K562 (cell line): ENCODE measurements around the gene UBE2E2. TPM values are rescaled to one million over a fixed set of nuclear protein-coding genes. Genes with fewer than 3 reads are reported as not detected.

ENCODE experiments used
- ATAC-seq: fragments of 200-7000 bp; cut with Tn5 transposase; 3 replicates; pipeline ENCODE4 v1.9.1; 2020; ENCODE audit warnings: moderate library complexity
- BruUV-seq: library from RNA; stranded (reverse); fragments of 400-500 nt; replicated peaks from 2 replicates; lab custom pipeline; 2021; lab: Mats Ljungman, UMichigan
- CTCF ChIA-PET: fragments of 300-600 bp; formaldehyde crosslinking; extraction: SDS; loops from one replicate; lab custom pipeline; 2021; ENCODE audit warnings: low intra/inter-chr PET ratio; lab: Yijun Ruan, JAX
- POLR2A ChIA-PET: fragments of 300-600, 350-650 bp; sonication (Branson Sonifier 250); formaldehyde crosslinking; extraction: SDS; loops from one replicate; lab custom pipeline; 2021; ENCODE audit warnings: antibody characterized with exemption, inconsistent platforms; lab: Yijun Ruan, JAX
- DNase-seq, 4 experiments: peaks; one replicate each; pipeline versions ENCODE4 v3.0.0 to v3.0.0-alpha.2; 2011 to 2018; ENCODE audit warnings: low spot score in 3 of 4, mixed read lengths in 3 of 4; ENCODE audit errors: extremely low read depth in 1 of 4
- FAIRE-seq: peaks from 2 replicates; lab custom pipeline; 2011; peaks lifted over from hg19 to GRCh38; lab: Jason Lieb, UNC
- H2AFZ ChIP-seq: 2 replicates; pipeline ENCODE4 v1.6.0; 2011; ENCODE audit warnings: low read depth, low read length, control low read depth, inconsistent platforms
- H3K27ac ChIP-seq: fragments of 200-600 bp; 3 replicates; pipeline ENCODE4 v1.8.0; 2011; ENCODE audit warnings: low read depth, mild to moderate bottlenecking, control low read depth, inconsistent platforms, low read length, moderate library complexity, mixed read lengths; ENCODE audit errors: extremely low read depth
- H3K27me3 ChIP-seq, 2 experiments: fragments of 300-600 bp in 1 of 2; 2 replicates in 1 of 2; 3 replicates in 1 of 2; pipeline versions ENCODE4 v1.6.0 to v1.8.0; 2011; ENCODE audit warnings: inconsistent platforms in 2 of 2, low read length in 2 of 2, mild to moderate bottlenecking in 1 of 2, mixed read lengths in 1 of 2, moderate library complexity in 1 of 2; ENCODE audit not compliant: control insufficient read depth in 2 of 2, insufficient read depth in 2 of 2
- H3K36me3 ChIP-seq: fragments of 300-600 bp; 3 replicates; pipeline ENCODE4 v1.8.0; 2011; ENCODE audit warnings: mild to moderate bottlenecking, low read length, inconsistent platforms; ENCODE audit not compliant: control insufficient read depth, insufficient read depth
- H3K4me1 ChIP-seq, 2 experiments: fragments of 200-600 bp in 1 of 2; replicated peaks in 1 of 2; 2 replicates in 1 of 2; 3 replicates in 1 of 2; pipeline versions ENCODE4 v1.5.1 to v1.8.0; 2011; ENCODE audit warnings: inconsistent platforms in 2 of 2, low read length in 2 of 2, mild to moderate bottlenecking in 1 of 2, mixed read lengths in 1 of 2, moderate library complexity in 1 of 2; ENCODE audit not compliant: control insufficient read depth in 2 of 2, insufficient read depth in 2 of 2
- H3K4me2 ChIP-seq: 2 replicates; pipeline ENCODE4 v1.6.1; 2011; ENCODE audit warnings: low read length, control low read depth, inconsistent platforms, mixed read lengths; ENCODE audit not compliant: insufficient read depth
- H3K4me3 ChIP-seq: fragments of 200-600 bp; sonication (generic), shearing (Covaris generic); 2 replicates; pipeline ENCODE4 v1.5.1; 2016; ENCODE audit warnings: control low read depth, inconsistent platforms
- H3K79me2 ChIP-seq: fragments of 200-600 bp; 3 replicates; pipeline ENCODE4 v1.8.0; 2011; ENCODE audit warnings: low read length, inconsistent platforms; ENCODE audit not compliant: control insufficient read depth, insufficient read depth
- H3K9ac ChIP-seq, 2 experiments: 2 replicates each; pipeline versions ENCODE4 v1.6.0 to v1.6.1; 2011; ENCODE audit warnings: low read depth in 2 of 2, low read length in 2 of 2, control low read depth in 1 of 2, inconsistent platforms in 1 of 2, mild to moderate bottlenecking in 1 of 2, mixed read lengths in 1 of 2; ENCODE audit not compliant: insufficient read depth in 1 of 2
- H3K9me1 ChIP-seq: one replicate; pipeline ENCODE4 v1.6.0; 2011; ENCODE audit warnings: inconsistent platforms, mild to moderate bottlenecking, low read length, moderate library complexity; ENCODE audit not compliant: control insufficient read depth, insufficient read depth
- H3K9me3 ChIP-seq: replicated peaks from 2 replicates; pipeline ENCODE4 v1.5.1; 2011; ENCODE audit warnings: low read depth, low read length, inconsistent platforms; ENCODE audit not compliant: control insufficient read depth, insufficient read depth
- H4K20me1 ChIP-seq: replicated peaks from 2 replicates; pipeline ENCODE4 v1.6.1; 2011; ENCODE audit warnings: low read length, inconsistent platforms, mixed read lengths; ENCODE audit not compliant: control insufficient read depth, insufficient read depth
- EGR1 ChIP-seq: fragments of 450-650 bp; conservative IDR thresholded peaks from 2 replicates; pipeline ENCODE4 v1.6.1; 2017; ENCODE audit warnings: mild to moderate bottlenecking
- HIVEP1 ChIP-seq: fragments of 250-450 bp; sonication (Bioruptor Pico); IDR thresholded peaks from 2 replicates; pipeline ENCODE4 v1.4.0; 2020; ENCODE audit warnings: mild to moderate bottlenecking
- KDM4B ChIP-seq, 2 experiments: fragments of 450-650 bp in 1 of 2; sonication (generic) in 1 of 2; IDR thresholded peaks; 2 replicates each; pipeline ENCODE4 v1.6.1; 2016 to 2017; ENCODE audit warnings: borderline replicate concordance in 2 of 2, antibody characterized with exemption in 1 of 2, low read depth in 1 of 2, mild to moderate bottlenecking in 1 of 2
- KLF16 ChIP-seq: IDR thresholded peaks from 2 replicates; pipeline ENCODE4 v1.6.1; 2016; ENCODE audit warnings: antibody characterized with exemption
- MTA2 ChIP-seq: fragments of 450-650 bp; IDR thresholded peaks from 2 replicates; pipeline ENCODE4 v1.6.1; 2016; ENCODE audit warnings: low read depth
- OTX1 ChIP-seq: fragments of 450-650 bp; formaldehyde crosslinking; IDR thresholded peaks from 2 replicates; pipeline ENCODE4 v1.4.0; 2022; ENCODE audit warnings: mild to moderate bottlenecking
- PHF21A ChIP-seq: fragments of 450-650 bp; IDR thresholded peaks from 2 replicates; pipeline ENCODE4 v1.6.1; 2017; ENCODE audit warnings: low read depth, borderline replicate concordance
- POLR2AphosphoS5 ChIP-seq: IDR thresholded peaks from 2 replicates; pipeline ENCODE4 v1.6.1; 2011; ENCODE audit warnings: mild to moderate bottlenecking, low read depth, low read length, moderate library complexity; ENCODE audit not compliant: control insufficient read depth, insufficient read depth
- TBP ChIP-seq: optimal IDR thresholded peaks from 2 replicates; pipeline ENCODE3; 2011; ENCODE audit warnings: low read depth, low read length, improper control_type of control experiment
- U2AF1 ChIP-seq: fragments of 200-400 bp; formaldehyde crosslinking; optimal IDR thresholded peaks from 2 replicates; pipeline ENCODE3; 2017; ENCODE audit warnings: mild to moderate bottlenecking, low read depth, low read length, moderate library complexity
- USF1 ChIP-seq: sonication (generic); formaldehyde crosslinking; IDR thresholded peaks from 2 replicates; pipeline ENCODE4 v1.9.0; 2022; ENCODE audit warnings: mild to moderate bottlenecking, missing genetic modification reagents
- VEZF1 ChIP-seq: fragments of 200-800 bp; sonication (Bioruptor generic); IDR thresholded peaks from 2 replicates; pipeline ENCODE4 v1.6.1; 2017; ENCODE audit warnings: missing genetic modification characterization, missing compliant biosample characterization
- ZBTB7A ChIP-seq: IDR thresholded peaks from 2 replicates; pipeline ENCODE4 v1.6.1; 2011; ENCODE audit warnings: low read depth, mild to moderate bottlenecking, low read length, moderate library complexity, borderline replicate concordance; ENCODE audit not compliant: control insufficient read depth
- ZKSCAN1 ChIP-seq: fragments of 150-350 bp; IDR thresholded peaks from 2 replicates; pipeline ENCODE4 v1.6.1; 2016; ENCODE audit warnings: low read depth, low read length
- ZNF655 ChIP-seq: fragments of 250-450 bp; sonication (Bioruptor Pico); IDR thresholded peaks from 2 replicates; pipeline ENCODE4 v1.5.0; 2021
- WGBS: fragments of 100-300 bp; shearing (Covaris generic); methylation state at CpG from one replicate; pipeline ENCODE4 v1.1.6; 2016; ENCODE audit warnings: low coverage, mixed read lengths; ENCODE audit not compliant: insufficient coverage; ENCODE audit errors: missing lambda C conversion rate; 5-methylcytosine and 5-hydroxymethylcytosine counted together
- in situ Hi-C: fragments of 300-500 bp; cut with MboI; formaldehyde crosslinking; loops from 4 replicates; pipeline ENCODE4 v1.15.0; 2018; ENCODE audit warnings: inconsistent platforms, mixed read lengths
- intact Hi-C: fragments of 100-400 bp; cut with micrococcal nuclease; formaldehyde crosslinking; loops from 2 replicates; pipeline ENCODE4 v1.14.2; 2022
- polyA plus RNA-seq, 8 experiments: library from polyadenylated mRNA; depleted of rRNA in 4 of 8; stranded (reverse) in 5 of 8; unstranded in 3 of 8; fragments of >200 nt; fragmentation: Nextera tagmentation in 2 of 8; fragmentation: Illumina TruSeq in 1 of 8; extraction: Ambion mirVana in 2 of 8; extraction: Trizol in 1 of 8; gene quantifications; 2 replicates each; pipeline versions ENCODE4 v1.2.1 to v1.2.3, GENCODE V29; 2011 to 2014; ENCODE audit warnings: inconsistent platforms in 1 of 8, missing spikeins in 1 of 8
- total RNA-seq, 7 experiments: library from RNA; depleted of rRNA in 6 of 7; stranded (reverse); fragments of >200 nt in 6 of 7; fragmentation: Illumina TruSeq in 2 of 7; extraction: Trizol in 2 of 7; gene quantifications; 2 replicates each; pipeline versions ENCODE4 v1.2.1 to v1.2.3, GENCODE V29; 2011 to 2021; ENCODE audit warnings: low replicate concordance in 1 of 7

Gene UBE2E2
- total and polyA plus RNA-seq, 9 of the 15 experiments (the other 6 are each of a cell fraction or from before 2014, with no cell fraction given), result 0.22 to 5.1 (median 1.9) TPM

GRCh38 chr3:23527326-23527725 is 324.2 kb downstream of the UBE2E2 start (continued):
- TF ChIP-seq POLR2AphosphoS5, result no peak
- TF ChIP-seq EGR1, result no peak
- TF ChIP-seq, all 486 proteins: peak for 0

- H3K4me1 ChIP-seq, result no peaks in the 10 kb centered on the region
- ChIA-PET POLR2A (no interaction called here), CTCF (interaction anchor here (0.7 kb wide), 1 partner anchor 36 kb away, joined by 3 read pairs; no protein-coding TSS in a partner anchor)
- no peak overlapping the region for H3K9ac ChIP-seq
- intact Hi-C loops, result no loop called here
- DNase-seq, result no peak
- no peaks in the 10 kb centered on the region for H3K9me1 ChIP-seq
- no peaks in the 10 kb centered on the region for H3K79me2 ChIP-seq
- WGBS, result 6% methylated on average over 11 of the region's 11 CpGs
- no peak overlapping the region for H3K27ac ChIP-seq
- H3K4me2 ChIP-seq, result no peak overlapping the region
- H3K36me3 ChIP-seq, result no peaks in the 10 kb centered on the region
- BruUV-seq, result no TSS peak
- FAIRE-seq, result no peak
- ATAC-seq, result no peak
- H3K27me3 ChIP-seq, result no peaks in the 10 kb centered on the region
- H2AFZ ChIP-seq, result no peak overlapping the region
- TF ChIP-seq KDM4B (IDR thresholded peaks at IDR 0.05; ENCODE audit: borderline replicate concordance in 2 of 2, low read depth in 1 of 2) (no peak), ZBTB7A (no peak), U2AF1 (no peak), VEZF1 (CRISPR knock-in tag) (no peak), KLF16 (no peak), ZNF655 (CRISPR knock-in tag) (no peak), ZKSCAN1 (no peak), PHF21A (no peak), USF1 (no peak), OTX1 (no peak), TBP (no peak), POLR2AphosphoS5 (no peak), MTA2 (no peak), HIVEP1 (CRISPR knock-in tag) (no peak)
- in situ Hi-C loops, result no loop called here
- no peaks in the 10 kb centered on the region for H4K20me1 ChIP-seq
- H3K9me3 ChIP-seq, result no peaks in the 10 kb centered on the region
- no peak overlapping the region for H3K4me3 ChIP-seq
Observed at GRCh38 chr3:23533596-23533995, 330.5 kb downstream of the UBE2E2 start.
